ENCODE data around the gene MED8.

Gene MED8

GRCh38 chr1:43396059-43396458 lies 6.5 kb upstream of the MED8 start:
- no peak for TF ChIP-seq CREB1 (IDR thresholded peaks at IDR 0.05; ENCODE audit: low read depth)
- no peak for TF ChIP-seq USF1 (IDR thresholded peaks at IDR 0.05)
- no peak for TF ChIP-seq YY1 (IDR thresholded peaks at IDR 0.05; ENCODE audit: low read depth)
- TF ChIP-seq RAD21 (IDR thresholded peaks at IDR 0.05; ENCODE audit: low read depth) = no peak
- no peak for TF ChIP-seq TAF1 (IDR thresholded peaks at IDR 0.05; ENCODE audit: low read depth)
- no peak for TF ChIP-seq EP300 (IDR thresholded peaks at IDR 0.05; ENCODE audit: borderline replicate concordance)
- no peak for TF ChIP-seq TCF12 (IDR thresholded peaks at IDR 0.05; ENCODE audit: low read depth)
- no peak for TF ChIP-seq EGR1 (IDR thresholded peaks at IDR 0.05)
- no peak for TF ChIP-seq FOXM1 (IDR thresholded peaks at IDR 0.05; ENCODE audit: borderline replicate concordance, low read depth)
- no peak for TF ChIP-seq MAX (IDR thresholded peaks at IDR 0.05)
- TF ChIP-seq, protein P1, sequence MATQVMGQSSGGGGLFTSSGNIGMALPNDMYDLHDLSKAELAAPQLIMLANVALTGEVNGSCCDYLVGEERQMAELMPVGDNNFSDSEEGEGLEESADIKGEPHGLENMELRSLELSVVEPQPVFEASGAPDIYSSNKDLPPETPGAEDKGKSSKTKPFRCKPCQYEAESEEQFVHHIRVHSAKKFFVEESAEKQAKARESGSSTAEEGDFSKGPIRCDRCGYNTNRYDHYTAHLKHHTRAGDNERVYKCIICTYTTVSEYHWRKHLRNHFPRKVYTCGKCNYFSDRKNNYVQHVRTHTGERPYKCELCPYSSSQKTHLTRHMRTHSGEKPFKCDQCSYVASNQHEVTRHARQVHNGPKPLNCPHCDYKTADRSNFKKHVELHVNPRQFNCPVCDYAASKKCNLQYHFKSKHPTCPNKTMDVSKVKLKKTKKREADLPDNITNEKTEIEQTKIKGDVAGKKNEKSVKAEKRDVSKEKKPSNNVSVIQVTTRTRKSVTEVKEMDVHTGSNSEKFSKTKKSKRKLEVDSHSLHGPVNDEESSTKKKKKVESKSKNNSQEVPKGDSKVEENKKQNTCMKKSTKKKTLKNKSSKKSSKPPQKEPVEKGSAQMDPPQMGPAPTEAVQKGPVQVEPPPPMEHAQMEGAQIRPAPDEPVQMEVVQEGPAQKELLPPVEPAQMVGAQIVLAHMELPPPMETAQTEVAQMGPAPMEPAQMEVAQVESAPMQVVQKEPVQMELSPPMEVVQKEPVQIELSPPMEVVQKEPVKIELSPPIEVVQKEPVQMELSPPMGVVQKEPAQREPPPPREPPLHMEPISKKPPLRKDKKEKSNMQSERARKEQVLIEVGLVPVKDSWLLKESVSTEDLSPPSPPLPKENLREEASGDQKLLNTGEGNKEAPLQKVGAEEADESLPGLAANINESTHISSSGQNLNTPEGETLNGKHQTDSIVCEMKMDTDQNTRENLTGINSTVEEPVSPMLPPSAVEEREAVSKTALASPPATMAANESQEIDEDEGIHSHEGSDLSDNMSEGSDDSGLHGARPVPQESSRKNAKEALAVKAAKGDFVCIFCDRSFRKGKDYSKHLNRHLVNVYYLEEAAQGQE (IDR thresholded peaks at IDR 0.05; ENCODE audit: low read depth) = no peak
- no peak for TF ChIP-seq TEAD4 (IDR thresholded peaks at IDR 0.05)
- no peak for TF ChIP-seq ZBTB7A (IDR thresholded peaks at IDR 0.05; ENCODE audit: low read depth)
- no peak for TF ChIP-seq NFIC (IDR thresholded peaks at IDR 0.05)
- no peak for TF ChIP-seq CEBPB (IDR thresholded peaks at IDR 0.05)

DNA sequence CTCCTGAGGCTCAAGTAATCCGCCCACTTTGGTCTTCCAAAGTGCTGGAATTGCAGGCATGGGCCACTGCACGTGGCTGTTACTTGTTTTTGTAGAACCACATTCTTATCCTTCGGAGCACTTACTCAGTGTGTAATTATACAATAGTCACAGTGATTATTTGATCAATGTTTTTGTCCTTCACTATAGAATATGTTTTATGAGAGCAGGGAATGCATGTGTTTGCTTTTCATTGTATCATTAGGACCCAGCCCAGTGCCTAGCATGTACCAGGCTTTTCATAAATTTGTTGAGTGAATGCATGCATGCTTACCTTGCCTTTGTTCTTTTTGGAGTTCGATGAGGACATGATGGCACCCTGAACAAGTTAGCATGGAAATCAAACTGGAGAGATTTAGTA lies 5.9 kb upstream of the MED8 start:
- no peak for TF ChIP-seq TAF1 (IDR thresholded peaks at IDR 0.05; ENCODE audit: low read depth)
- no peak for TF ChIP-seq TCF12 (IDR thresholded peaks at IDR 0.05; ENCODE audit: low read depth)
- TF ChIP-seq CEBPB (IDR thresholded peaks at IDR 0.05) = no peak
- no peak for TF ChIP-seq TEAD4 (IDR thresholded peaks at IDR 0.05)
- no peak for TF ChIP-seq MAX (IDR thresholded peaks at IDR 0.05)
- no peak for TF ChIP-seq NFIC (IDR thresholded peaks at IDR 0.05)
- TF ChIP-seq YY1 (IDR thresholded peaks at IDR 0.05; ENCODE audit: low read depth) = no peak
- no peak for TF ChIP-seq USF1 (IDR thresholded peaks at IDR 0.05)
- TF ChIP-seq RAD21 (IDR thresholded peaks at IDR 0.05; ENCODE audit: low read depth) = no peak
- no peak for TF ChIP-seq EGR1 (IDR thresholded peaks at IDR 0.05)
- TF ChIP-seq, protein P1 (IDR thresholded peaks at IDR 0.05; ENCODE audit: low read depth) = no peak

DNA sequence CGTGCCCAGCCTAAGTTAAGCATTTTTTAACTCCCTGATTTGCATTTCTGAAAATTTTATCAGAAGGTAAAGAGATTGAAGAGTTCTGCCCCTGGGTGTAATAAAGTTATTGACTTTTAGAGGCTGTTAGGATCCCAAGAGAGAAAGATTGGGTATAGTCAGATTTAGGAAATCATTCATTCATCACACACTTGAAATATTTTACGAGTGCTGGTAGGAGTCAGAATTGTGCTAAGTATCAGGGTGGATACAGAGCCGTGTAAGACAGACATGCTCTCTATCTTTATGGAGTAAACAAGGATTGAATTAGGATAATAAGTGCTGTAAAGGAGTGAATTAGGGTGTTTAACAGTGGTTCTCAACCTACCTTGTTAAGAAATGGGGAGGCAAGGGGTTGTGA lies 3.1 kb upstream of the MED8 start:
- TF ChIP-seq, protein P1 (IDR thresholded peaks at IDR 0.05; ENCODE audit: low read depth) = no peak
- TF ChIP-seq CEBPB (IDR thresholded peaks at IDR 0.05) (no peak), EGR1 (IDR thresholded peaks at IDR 0.05) (no peak), MAX (IDR thresholded peaks at IDR 0.05) (no peak), CREB1 (IDR thresholded peaks at IDR 0.05; ENCODE audit: low read depth) (no peak), EP300 (IDR thresholded peaks at IDR 0.05; ENCODE audit: borderline replicate concordance) (no peak), TAF1 (IDR thresholded peaks at IDR 0.05; ENCODE audit: low read depth) (no peak), NFIC (IDR thresholded peaks at IDR 0.05) (no peak), ZBTB7A (IDR thresholded peaks at IDR 0.05; ENCODE audit: low read depth) (no peak), FOXM1 (IDR thresholded peaks at IDR 0.05; ENCODE audit: borderline replicate concordance, low read depth) (no peak), TCF12 (IDR thresholded peaks at IDR 0.05; ENCODE audit: low read depth) (no peak), TEAD4 (IDR thresholded peaks at IDR 0.05) (no peak), USF1 (IDR thresholded peaks at IDR 0.05) (no peak), YY1 (IDR thresholded peaks at IDR 0.05; ENCODE audit: low read depth) (no peak), RAD21 (IDR thresholded peaks at IDR 0.05; ENCODE audit: low read depth) (no peak)

GRCh38 chr1:43388613-43389012 lies 987 bp downstream of the MED8 start:
- no peak for TF ChIP-seq TAF1 (IDR thresholded peaks at IDR 0.05; ENCODE audit: low read depth)
- TF ChIP-seq RAD21 (IDR thresholded peaks at IDR 0.05; ENCODE audit: low read depth) = no peak

Data from Ishikawa (cell line).